ENCODE measurements around the gene ASXL1. TPM values are rescaled to one million over a fixed set of nuclear protein-coding genes. Genes with fewer than 3 reads are reported as not detected.
A peak's percentile ranks its signal among the peaks of the same experiment; 100 is the strongest.
"Not testable (repeated sequence)": the region's sequence is repeated elsewhere in the genome, so short reads cannot be mapped to it uniquely, and the experiment has no call there.

The ASXL1 gene
- 136 and 142 TPM in 2 replicates for total RNA-seq

DNA sequence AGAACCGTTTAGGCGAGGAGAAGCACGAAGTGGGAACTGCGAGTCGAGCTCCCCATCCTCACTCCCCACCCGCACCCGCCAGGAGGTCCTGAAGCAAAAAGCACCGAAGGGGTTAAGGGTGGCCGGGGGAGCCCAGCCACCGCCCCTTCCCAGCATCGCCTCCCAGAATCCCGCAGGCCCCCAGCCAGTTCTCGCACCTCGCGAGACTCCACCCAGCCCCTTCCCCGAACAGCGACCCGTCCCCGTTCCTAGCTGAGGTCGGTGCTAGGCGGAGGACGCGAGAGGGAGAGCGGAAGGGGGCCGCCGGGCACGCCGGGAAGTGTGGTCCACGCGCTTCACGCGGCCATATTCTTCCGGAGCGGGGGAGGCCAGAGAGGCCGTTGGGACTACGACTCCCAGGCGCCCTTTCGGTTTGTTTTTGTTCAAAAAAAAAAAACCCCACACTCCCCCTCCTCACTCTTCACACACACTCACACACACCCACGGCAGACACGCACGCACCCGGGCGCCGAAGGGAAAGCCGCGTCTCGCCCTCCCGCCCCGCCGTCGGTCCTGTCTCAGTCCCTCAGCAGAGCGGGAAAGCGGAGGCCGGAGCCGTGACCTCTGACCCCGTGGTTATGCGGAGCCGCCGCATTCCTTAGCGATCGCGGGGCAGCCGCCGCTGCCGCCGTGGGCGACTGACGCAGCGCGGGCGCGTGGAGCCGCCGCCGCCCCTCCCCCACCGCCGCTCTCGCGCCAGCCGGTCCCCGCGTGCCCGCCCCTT lies at the start of gene ASXL1:
Gene ASXL1, plus strand, starts transcription at position 463 of the 763 bp plus-strand sequence. CDS start 445 bp downstream, outside the sequence.
- no peaks in the 10 kb centered on the region for H3K27me3 Mint-ChIP-seq (ENCODE audit: insufficient read depth)
- H3K4me1 Mint-ChIP-seq (ENCODE audit: low read depth): peaks cover 67% of the 10 kb centered on the region
- DNase-seq (ENCODE audit: low spot score): peak; percentile 96
- peaks cover 23% of the 10 kb centered on the region for H3K36me3 Mint-ChIP-seq (ENCODE audit: low read depth)
- intact Hi-C loops (cut with micrococcal nuclease): loop anchor here (1.0 to 10.0 kb wide), 13 partner anchors 8 to 753 kb away; partner anchors contain the start of genes ID1, PDRG1, PLAGL2 and POFUT1
- H3K9me3 Mint-ChIP-seq: no peaks in the 10 kb centered on the region
- peak within 1 kb of the TSS; percentile 98 for H3K4me3 Mint-ChIP-seq
- H3K27ac Mint-ChIP-seq: peak within 1 kb of the TSS; percentile 100

DNA sequence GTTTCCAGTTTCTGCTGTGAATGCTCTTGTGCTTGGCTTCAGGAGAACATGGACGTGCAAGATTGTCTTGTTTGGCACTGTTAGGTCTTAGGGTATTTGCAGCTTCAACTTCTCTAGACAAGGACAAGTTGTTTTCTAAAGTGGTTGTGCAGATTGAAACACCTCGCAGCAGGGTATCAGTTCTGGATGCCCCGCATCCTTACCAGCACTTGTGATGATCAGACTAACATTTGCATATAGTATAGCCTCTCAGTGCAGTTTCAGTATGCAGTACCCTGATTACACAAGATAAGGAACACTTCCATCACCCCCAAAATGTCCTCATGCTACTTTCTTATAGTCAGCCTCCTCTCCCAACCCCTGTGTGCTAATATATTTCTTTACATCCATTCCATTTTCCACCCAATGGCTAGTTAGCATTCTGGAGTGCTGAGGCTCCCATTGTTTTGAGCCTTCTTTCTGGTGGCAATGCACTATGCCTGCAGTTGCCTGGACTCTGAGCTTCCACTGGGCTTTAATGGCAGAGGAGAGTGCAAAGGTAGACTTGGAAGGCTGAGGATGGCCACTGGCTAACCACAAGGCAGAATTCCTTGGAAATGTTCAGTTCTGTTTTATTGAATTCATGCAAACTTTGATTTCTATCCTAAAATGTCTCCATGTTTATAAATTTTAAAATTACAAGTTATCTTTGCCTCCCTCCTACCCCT lies 45.3 kb upstream of the ASXL1 start:
- no peak overlapping the region for H3K4me3 Mint-ChIP-seq
- H3K4me1 Mint-ChIP-seq (ENCODE audit: low read depth): peaks cover 10% of the 10 kb centered on the region
- DNase-seq (ENCODE audit: low spot score): no peak
- peaks cover 56% of the 10 kb centered on the region for H3K36me3 Mint-ChIP-seq (ENCODE audit: low read depth)
- H3K9me3 Mint-ChIP-seq: no peaks in the 10 kb centered on the region
- H3K27ac Mint-ChIP-seq: no peak overlapping the region
- intact Hi-C loops (cut with micrococcal nuclease): no loop called here
- no peaks in the 10 kb centered on the region for H3K27me3 Mint-ChIP-seq (ENCODE audit: insufficient read depth)

DNA sequence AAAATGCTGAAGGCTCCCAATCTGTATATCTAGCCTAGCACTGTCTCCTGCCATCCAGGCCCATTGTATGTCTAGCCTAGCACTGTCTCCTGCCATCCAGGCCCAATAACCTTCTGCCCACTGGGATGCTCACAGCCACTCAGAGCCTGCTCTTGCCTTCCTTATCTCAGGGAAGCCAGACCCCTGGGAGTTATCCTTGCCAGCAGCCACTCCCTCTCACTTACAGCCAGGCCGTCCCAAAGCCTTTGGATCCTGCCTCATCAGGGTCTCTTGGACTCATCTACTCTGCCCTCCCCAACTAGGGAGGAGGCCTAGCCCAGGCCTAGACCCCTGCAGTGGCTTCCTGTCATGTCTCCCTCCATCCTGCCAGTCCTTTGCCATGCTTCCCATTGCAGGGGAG lies 43.4 kb upstream of the ASXL1 start:
- Mint-ChIP-seq H3K4me3 (no peak overlapping the region), H3K9me3 (no peaks in the 10 kb centered on the region), H3K27ac (peak overlapping the region; percentile 16), H3K4me1 (ENCODE audit: low read depth) (peaks cover 10% of the 10 kb centered on the region), H3K27me3 (ENCODE audit: insufficient read depth) (no peaks in the 10 kb centered on the region), H3K36me3 (ENCODE audit: low read depth) (peaks cover 61% of the 10 kb centered on the region)
- intact Hi-C loops (cut with micrococcal nuclease): no loop called here
- no peak for DNase-seq (ENCODE audit: low spot score)

DNA sequence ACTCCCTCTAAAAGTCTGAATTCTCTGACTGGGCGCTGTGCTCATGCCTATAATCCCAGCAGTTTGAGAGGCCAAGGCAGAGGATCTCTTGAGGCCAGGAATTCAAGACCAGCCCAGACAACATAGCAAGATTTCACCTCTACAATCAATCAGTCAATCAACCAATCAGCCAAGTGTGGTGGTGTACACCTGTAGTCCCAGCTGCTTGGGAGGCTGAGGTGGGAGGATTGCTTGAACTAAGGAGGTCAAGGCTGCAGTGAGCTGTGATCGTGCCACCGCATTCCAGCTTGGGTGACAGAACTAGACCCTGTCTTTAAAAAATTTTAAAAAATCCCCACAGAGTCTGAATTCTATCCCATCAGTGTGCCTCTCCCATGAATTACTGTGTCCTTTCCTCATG lies 42.7 kb upstream of the ASXL1 start:
- Mint-ChIP-seq H3K4me3 (no peak overlapping the region), H3K9me3 (no peaks in the 10 kb centered on the region), H3K27me3 (ENCODE audit: insufficient read depth) (no peaks in the 10 kb centered on the region)

DNA sequence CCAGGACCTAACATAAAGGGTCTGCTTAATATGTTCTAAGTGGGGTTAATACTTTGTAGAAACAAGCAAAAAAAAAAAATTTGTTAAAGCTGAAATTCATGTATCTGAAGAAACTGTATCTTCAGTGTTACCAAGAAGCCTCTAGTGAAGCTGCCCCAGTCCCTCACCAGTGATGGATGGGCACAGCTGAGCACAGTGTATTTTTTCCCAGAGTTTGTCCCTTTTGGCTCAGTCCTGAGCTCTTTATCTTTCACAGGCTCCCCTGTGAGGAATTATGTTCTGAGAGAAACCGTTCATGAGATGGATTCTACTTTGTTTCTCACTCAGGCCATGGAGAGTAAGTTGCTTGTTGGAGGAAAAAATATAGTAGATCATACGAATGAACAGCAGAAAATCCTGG lies 42.2 kb upstream of the ASXL1 start:
- DNase-seq (ENCODE audit: low spot score): no peak
- intact Hi-C loops (cut with micrococcal nuclease): no loop called here
- Mint-ChIP-seq H3K36me3 (ENCODE audit: low read depth) (peaks cover 59% of the 10 kb centered on the region), H3K4me1 (ENCODE audit: low read depth) (peaks cover 10% of the 10 kb centered on the region), H3K27me3 (ENCODE audit: insufficient read depth) (no peaks in the 10 kb centered on the region), H3K9me3 (no peaks in the 10 kb centered on the region), H3K4me3 (no peak overlapping the region), H3K27ac (no peak overlapping the region)

More for the DNA sequence above, 42.7 kb upstream of the ASXL1 start:
- no peak for DNase-seq (ENCODE audit: low spot score)
- intact Hi-C loops (cut with micrococcal nuclease): no loop called here
- Mint-ChIP-seq H3K4me1 (ENCODE audit: low read depth) (peaks cover 10% of the 10 kb centered on the region), H3K36me3 (ENCODE audit: low read depth) (peaks cover 60% of the 10 kb centered on the region), H3K27ac (no peak overlapping the region)

DNA sequence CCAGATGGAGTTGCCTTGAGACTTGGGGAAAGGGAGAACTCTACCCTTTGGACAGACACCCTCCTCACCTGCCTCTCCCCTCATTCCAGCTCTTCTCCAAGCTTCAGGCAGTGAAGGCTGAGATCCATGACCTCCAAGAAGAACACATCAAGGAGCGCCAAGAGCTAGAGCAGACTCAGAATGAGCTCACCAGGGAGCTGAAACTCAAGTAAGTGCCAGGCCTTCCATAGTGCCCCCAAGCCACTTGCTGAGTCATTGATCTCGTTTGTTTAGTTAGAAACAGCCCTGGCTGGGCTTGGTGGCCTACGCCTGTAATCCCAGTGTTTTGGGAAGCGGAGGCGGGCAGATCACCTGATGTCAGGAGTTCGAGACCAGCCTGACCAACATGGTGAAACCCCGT lies 41.5 kb upstream of the ASXL1 start:
- DNase-seq (ENCODE audit: low spot score): no peak
- Mint-ChIP-seq H3K4me3 (no peak overlapping the region), H3K27me3 (ENCODE audit: insufficient read depth) (no peaks in the 10 kb centered on the region), H3K36me3 (ENCODE audit: low read depth) (peaks cover 59% of the 10 kb centered on the region), H3K9me3 (no peaks in the 10 kb centered on the region), H3K27ac (peak overlapping the region; percentile 40), H3K4me1 (ENCODE audit: low read depth) (peaks cover 15% of the 10 kb centered on the region)
- intact Hi-C loops (cut with micrococcal nuclease): no loop called here

DNA sequence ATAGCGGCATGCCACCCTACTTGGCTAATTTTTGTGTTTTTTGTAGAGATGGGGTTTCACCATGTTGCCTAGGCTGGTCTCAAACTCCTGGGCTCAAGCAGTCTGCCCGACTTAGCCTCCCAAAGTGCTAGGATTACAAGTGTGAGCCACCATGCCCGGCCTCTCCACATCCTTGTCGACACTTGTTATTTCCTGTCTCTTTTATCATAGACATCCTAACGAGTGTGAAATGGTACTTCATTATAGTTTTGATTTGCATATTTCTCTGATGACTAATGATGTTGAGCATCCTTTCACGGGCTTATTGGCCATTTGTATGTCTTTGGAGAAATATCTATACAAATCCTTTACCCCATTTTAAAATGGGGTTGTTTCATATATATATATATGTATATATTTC lies 39.0 kb upstream of the ASXL1 start:
- intact Hi-C loops (cut with micrococcal nuclease): no loop called here
- Mint-ChIP-seq H3K27ac (no peak overlapping the region), H3K36me3 (ENCODE audit: low read depth) (peaks cover 44% of the 10 kb centered on the region), H3K27me3 (ENCODE audit: insufficient read depth) (no peaks in the 10 kb centered on the region), H3K4me3 (no peak overlapping the region), H3K4me1 (ENCODE audit: low read depth) (peaks cover 7% of the 10 kb centered on the region), H3K9me3 (no peaks in the 10 kb centered on the region)
- no peak for DNase-seq (ENCODE audit: low spot score)

DNA sequence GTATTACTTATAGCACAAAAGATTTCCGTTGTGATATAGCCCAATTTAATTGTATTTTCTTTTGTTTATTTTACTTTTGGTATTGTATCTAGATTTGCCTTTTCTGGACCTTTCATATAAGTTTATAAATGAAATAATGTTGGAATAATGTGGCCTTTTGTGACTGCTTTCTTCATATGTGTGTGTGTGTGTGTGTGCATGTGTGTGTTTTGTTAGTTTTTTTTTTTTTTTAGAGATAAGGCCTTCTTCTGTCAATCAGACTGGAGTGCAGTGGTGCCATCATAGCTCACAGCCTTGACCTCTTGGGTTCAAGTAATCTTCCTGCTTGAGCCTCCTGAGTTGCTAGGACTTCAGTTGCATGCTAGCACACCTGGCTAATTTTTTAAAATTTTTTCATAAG lies 37.8 kb upstream of the ASXL1 start:
- Mint-ChIP-seq H3K36me3 (ENCODE audit: low read depth) (peaks cover 37% of the 10 kb centered on the region), H3K4me1 (ENCODE audit: low read depth) (peaks cover 7% of the 10 kb centered on the region), H3K4me3 (no peak overlapping the region), H3K9me3 (no peaks in the 10 kb centered on the region), H3K27me3 (ENCODE audit: insufficient read depth) (no peaks in the 10 kb centered on the region), H3K27ac (no peak overlapping the region)
- DNase-seq (ENCODE audit: low spot score): no peak
- intact Hi-C loops (cut with micrococcal nuclease): loop anchor here (5.0 kb wide), 1 partner anchor 37 kb away; the partner anchor contains the start of gene ASXL1

DNA sequence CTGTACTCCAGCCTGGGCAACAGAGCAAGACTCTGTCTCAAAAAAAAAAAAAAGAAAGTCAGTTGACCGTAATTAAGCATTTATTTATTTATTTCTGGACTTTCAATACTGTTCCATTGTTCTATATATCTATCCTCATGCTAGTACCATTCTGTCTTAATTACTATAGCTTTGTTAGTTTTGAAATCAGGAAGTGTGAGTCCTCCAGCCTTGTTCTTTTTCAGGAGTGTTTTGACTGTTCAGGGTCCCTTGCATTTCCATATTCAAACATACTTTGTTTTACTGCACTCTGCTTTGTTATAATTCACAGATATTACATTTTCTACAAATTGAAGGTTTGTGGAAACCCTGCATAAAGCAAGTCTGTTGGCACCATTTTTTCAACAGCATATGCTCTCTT lies 36.7 kb upstream of the ASXL1 start:
- intact Hi-C loops (cut with micrococcal nuclease): loop anchor here (1.0 to 5.0 kb wide), 2 partner anchors 12 to 36 kb away; partner anchors contain the start of gene ASXL1
- H3K36me3 Mint-ChIP-seq (ENCODE audit: low read depth): peaks cover 31% of the 10 kb centered on the region
- no peaks in the 10 kb centered on the region for H3K27me3 Mint-ChIP-seq (ENCODE audit: insufficient read depth)
- no peaks in the 10 kb centered on the region for H3K9me3 Mint-ChIP-seq
- no peak overlapping the region for H3K4me3 Mint-ChIP-seq
- peaks cover 9% of the 10 kb centered on the region for H3K4me1 Mint-ChIP-seq (ENCODE audit: low read depth)
- peak overlapping the region; percentile 61 for H3K27ac Mint-ChIP-seq
- DNase-seq (ENCODE audit: low spot score): no peak

DNA sequence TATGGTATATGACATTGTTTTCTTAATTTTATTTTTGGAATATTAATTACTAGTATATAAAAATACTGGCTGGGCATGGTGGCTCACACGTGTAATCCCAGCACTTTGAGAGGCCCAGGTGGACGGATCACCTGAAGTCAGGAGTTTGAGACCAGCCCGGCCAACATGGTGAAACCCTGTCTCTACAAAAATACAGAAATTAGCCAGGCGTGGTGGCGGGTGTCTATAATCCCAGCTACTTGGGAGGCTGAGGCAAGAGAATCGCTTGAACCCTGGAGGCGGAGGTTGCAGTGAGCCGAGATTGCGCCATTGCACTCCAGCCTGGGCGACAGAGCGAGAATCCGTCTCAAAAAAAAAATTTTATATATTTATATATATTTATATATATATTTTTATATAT lies 35.9 kb upstream of the ASXL1 start:
- H3K4me3 Mint-ChIP-seq; DNase-seq (ENCODE audit: low spot score); H3K9me3 Mint-ChIP-seq; H3K27me3 Mint-ChIP-seq (ENCODE audit: insufficient read depth); H3K27ac Mint-ChIP-seq: not testable (repeated sequence)
- intact Hi-C loops (cut with micrococcal nuclease): loop anchor here (5.0 kb wide), 1 partner anchor 35 kb away; the partner anchor contains the start of gene ASXL1
- H3K4me1 Mint-ChIP-seq (ENCODE audit: low read depth): peaks cover 11% of the 10 kb centered on the region
- H3K36me3 Mint-ChIP-seq (ENCODE audit: low read depth): peaks cover 31% of the 10 kb centered on the region

DNA sequence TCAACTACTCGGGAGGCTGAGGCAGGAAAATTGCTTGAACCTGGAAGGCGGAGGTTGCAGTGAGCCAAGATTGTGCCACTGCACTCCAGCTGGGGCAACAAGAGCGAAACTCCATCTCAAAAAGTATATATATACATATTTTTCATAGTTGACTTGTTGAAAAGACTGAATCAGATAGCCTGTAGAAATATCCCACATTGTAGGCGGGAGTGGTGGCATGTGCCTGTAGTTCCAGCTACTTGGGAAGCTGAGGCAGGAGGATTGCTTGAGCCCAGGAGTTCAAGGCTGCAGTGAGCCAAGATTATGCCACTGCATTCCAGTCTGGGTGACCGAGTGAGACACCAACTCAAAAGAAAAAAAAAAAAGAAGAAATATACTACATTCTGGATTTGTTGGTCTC lies 34.4 kb upstream of the ASXL1 start:
- not testable (repeated sequence) for H3K27ac Mint-ChIP-seq; H3K27me3 Mint-ChIP-seq (ENCODE audit: insufficient read depth); H3K4me3 Mint-ChIP-seq; DNase-seq (ENCODE audit: low spot score); H3K9me3 Mint-ChIP-seq
- Mint-ChIP-seq H3K36me3 (ENCODE audit: low read depth) (peaks cover 31% of the 10 kb centered on the region), H3K4me1 (ENCODE audit: low read depth) (peaks cover 11% of the 10 kb centered on the region)
- intact Hi-C loops (cut with micrococcal nuclease): loop anchor here (5.0 kb wide), 1 partner anchor 34 kb away; the partner anchor contains the start of gene ASXL1

DNA sequence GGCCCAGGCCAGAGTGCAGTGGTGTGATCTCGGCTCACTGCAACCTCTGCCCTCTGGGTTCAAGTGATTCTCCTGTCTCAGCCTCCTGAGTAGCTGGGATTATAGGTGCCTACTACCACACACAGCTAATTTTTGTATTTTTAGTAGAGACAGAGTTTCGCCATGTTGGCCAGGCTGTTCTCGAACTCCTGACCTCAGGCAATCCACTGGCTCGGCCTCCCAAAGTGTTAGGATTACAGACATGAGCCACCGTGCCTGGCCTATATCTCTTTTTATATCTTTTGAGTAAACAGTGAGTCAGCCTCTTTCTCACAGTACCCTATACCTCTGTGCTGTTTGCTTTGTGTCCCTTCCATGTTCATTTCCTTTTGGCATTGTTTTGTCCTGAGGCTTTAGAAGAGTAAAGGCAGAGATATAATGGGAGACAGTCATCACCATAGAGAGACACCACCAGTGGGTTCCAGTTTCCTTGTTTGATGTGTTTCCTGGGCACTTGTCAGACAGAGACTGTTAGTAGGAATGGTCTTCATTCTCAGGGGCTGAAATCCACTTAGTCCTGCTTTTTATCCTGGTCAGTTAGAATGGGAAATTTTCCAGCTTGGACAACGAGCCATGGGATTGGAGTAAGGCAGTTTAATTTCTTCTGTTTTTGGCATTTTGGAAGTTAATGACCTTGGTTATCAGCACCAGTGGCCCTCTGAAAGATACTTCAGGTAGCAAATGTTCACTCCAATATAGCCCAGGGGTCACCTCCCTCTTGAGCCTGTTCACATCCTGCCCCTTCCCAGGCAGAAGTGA lies 32.2 kb upstream of the ASXL1 start:
- intact Hi-C loops (cut with micrococcal nuclease): no loop called here
- Mint-ChIP-seq H3K4me1 (ENCODE audit: low read depth) (peaks cover 11% of the 10 kb centered on the region), H3K27ac (peak overlapping the region; percentile 11), H3K27me3 (ENCODE audit: insufficient read depth) (no peaks in the 10 kb centered on the region), H3K9me3 (no peaks in the 10 kb centered on the region), H3K4me3 (no peak overlapping the region), H3K36me3 (ENCODE audit: low read depth) (peaks cover 26% of the 10 kb centered on the region)
- no peak for DNase-seq (ENCODE audit: low spot score)

Measured in activated T-helper 1 cell treated with anti-CD3 and anti-CD28 coated beads, Interleukin-12 subunit alpha, Interleukin-12 subunit beta, Interleukin-2, Interleukin-4 antibody, amounts not matched to agents 30 ng/mL and 10 ng/mL and 1 ng/mL, durations not matched to agents 14 hours and 24 hours and 36 hours (primary cell).